ENCODE data around the gene LIPN. TPM values are rescaled to one million over a fixed set of nuclear protein-coding genes. Genes with fewer than 3 reads are reported as not detected.

Gene LIPN
- total RNA-seq, 2 experiments from 2014 or later = not detected

- H3K79me2 ChIP-seq (ENCODE audit: insufficient read depth, low read depth, low read length) = no peaks in the 10 kb centered on the region
- intact Hi-C loops (cut with micrococcal nuclease; ENCODE audit: unreplicated experiment) = no loop called here
- H2AFZ ChIP-seq (ENCODE audit: low read length) = no peak overlapping the region
- H3K9me2 ChIP-seq (ENCODE audit: insufficient read depth, low read length) = no peaks in the 10 kb centered on the region
- H4K20me1 ChIP-seq (ENCODE audit: insufficient read depth, low read length) = no peaks in the 10 kb centered on the region
- BruUV-seq (replicated peaks) = no TSS peak
- no peak overlapping the region for H3K4me2 ChIP-seq (ENCODE audit: low read length)
- H3K4me3 ChIP-seq (ENCODE audit: low read depth, low read length, poor library complexity, severe bottlenecking) = no peak overlapping the region
- TF ChIP-seq EZH2phosphoT487 (IDR thresholded peaks at IDR 0.05; ENCODE audit: borderline replicate concordance, low read depth, low read length) (no peak), CTCF (conservative IDR thresholded peaks at IDR 0.05; ENCODE audit: low read length) (no peak)
- DNase-seq (ENCODE audit: low spot score) = no peak
- no peak overlapping the region for H3K27ac ChIP-seq (ENCODE audit: low read depth, low read length, poor library complexity, severe bottlenecking)
- H3K4me1 ChIP-seq (ENCODE audit: insufficient read depth, low read length, poor library complexity, severe bottlenecking) = no peaks in the 10 kb centered on the region
- CTCF ChIA-PET (ENCODE audit: unreplicated experiment) = no interaction called here
- no peaks in the 10 kb centered on the region for H3K9me3 ChIP-seq (ENCODE audit: low read length)
- POLR2A ChIA-PET = no interaction called here
- H3K36me3 ChIP-seq (ENCODE audit: insufficient read depth, low read length) = no peaks in the 10 kb centered on the region
These were observed 40.6 kb downstream of the LIPN start for GRCh38 chr10:88800152-88801125.

- no peak within 1 kb of the TSS for H2AFZ ChIP-seq (ENCODE audit: low read length)
- no peaks in the 10 kb centered on the region for H3K9me2 ChIP-seq (ENCODE audit: insufficient read depth, low read length)
- no peak for TF ChIP-seq EZH2phosphoT487 (IDR thresholded peaks at IDR 0.05; ENCODE audit: borderline replicate concordance, low read depth, low read length)
- no peak for TF ChIP-seq CTCF (conservative IDR thresholded peaks at IDR 0.05; ENCODE audit: low read length)
- H3K4me1 ChIP-seq (ENCODE audit: insufficient read depth, low read length, poor library complexity, severe bottlenecking) = no peaks in the 10 kb centered on the region
- no TSS peak for BruUV-seq (replicated peaks)
- H3K36me3 ChIP-seq (ENCODE audit: insufficient read depth, low read length) = no peaks in the 10 kb centered on the region
- H3K79me2 ChIP-seq (ENCODE audit: insufficient read depth, low read depth, low read length) = no peaks in the 10 kb centered on the region
- DNase-seq (ENCODE audit: low spot score) = no peak
- H4K20me1 ChIP-seq (ENCODE audit: insufficient read depth, low read length) = no peaks in the 10 kb centered on the region
- CTCF ChIA-PET (ENCODE audit: unreplicated experiment) = no interaction called here
- POLR2A ChIA-PET = no interaction called here
- H3K27ac ChIP-seq (ENCODE audit: low read depth, low read length, poor library complexity, severe bottlenecking) = no peak within 1 kb of the TSS
- H3K4me2 ChIP-seq (ENCODE audit: low read length) = no peak within 1 kb of the TSS
- intact Hi-C loops (cut with micrococcal nuclease; ENCODE audit: unreplicated experiment) = no loop called here
- H3K9me3 ChIP-seq (ENCODE audit: low read length) = no peaks in the 10 kb centered on the region
- no peak within 1 kb of the TSS for H3K4me3 ChIP-seq (ENCODE audit: low read depth, low read length, poor library complexity, severe bottlenecking)
These were observed 42.9 kb downstream of the LIPN start, which contains the start of gene LIPM for GRCh38 chr10:88802523-88803285. LIPM (plus strand) TSS chr10:88802730; CDS start chr10:88802897, 167 bp downstream.
